ENCODE measurements around the gene IMPA2.
A peak's percentile ranks its signal among the peaks of the same experiment; 100 is the strongest.

DNA sequence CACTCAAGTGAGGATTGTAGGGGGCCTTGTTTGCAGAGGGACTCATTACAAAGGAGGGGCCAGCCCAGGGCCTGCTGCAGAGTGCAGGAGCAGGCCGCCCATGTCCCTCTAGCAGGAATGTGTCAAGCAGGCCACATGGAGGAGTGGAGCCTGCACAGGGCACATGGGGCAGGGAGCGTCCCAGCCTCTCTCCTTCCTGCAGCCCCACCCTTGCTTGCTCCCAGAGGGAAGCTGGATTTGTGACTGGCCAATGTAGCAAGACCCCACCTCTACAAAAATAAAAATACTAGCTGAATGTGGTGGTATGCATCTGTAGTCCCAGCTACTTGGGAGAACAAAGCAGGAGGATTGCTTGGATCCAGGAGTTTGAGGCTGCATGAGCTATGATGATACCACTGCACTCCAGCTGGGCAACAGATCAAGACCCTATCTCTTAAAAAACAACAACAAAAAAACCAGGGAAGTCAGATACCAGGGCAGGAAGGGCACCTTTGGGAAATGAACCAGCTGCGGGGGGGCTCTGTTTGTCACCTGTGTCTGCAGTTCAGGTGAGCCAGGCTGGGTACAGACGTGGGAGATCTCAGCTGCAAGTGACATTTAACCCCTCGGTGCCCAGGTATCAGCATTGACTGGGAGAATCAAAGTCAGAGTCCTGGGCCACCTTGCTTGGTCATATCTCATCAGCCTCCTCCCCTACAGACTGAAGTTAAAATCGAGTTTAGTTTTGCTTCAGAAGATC, 27.7 kb downstream of the IMPA2 start:
- TF ChIP-seq POLR2A (IDR thresholded peaks at IDR 0.05) (peak in 1 of 3 donors; percentile 17), CTCF (IDR thresholded peaks at IDR 0.05) (peak in 2 of 7 experiments; percentile 19 to 37)

Data from body of pancreas (tissue), 4 donors.